Brain pericyte (primary cell): ENCODE measurements around the gene CCNE1.
"Not testable (repeated sequence)": the region's sequence is repeated elsewhere in the genome, so short reads cannot be mapped to it uniquely, and the experiment has no call there.

Source experiments
- DNase-seq: peaks from one replicate; pipeline ENCODE4 v3.0.0-alpha.2; 2012; ENCODE audit warnings: low read depth, low spot score

CCNE1 gene

GRCh38 chr19:29815231-29815630 is 3.4 kb downstream of the CCNE1 start:
- no peak for DNase-seq

GRCh38 chr19:29817316-29817715 is 5.5 kb downstream of the CCNE1 start:
- no peak for DNase-seq

GRCh38 chr19:29819300-29819699 is 7.5 kb downstream of the CCNE1 start:
- no peak for DNase-seq

GRCh38 chr19:29819986-29820385 is 8.2 kb downstream of the CCNE1 start:
- DNase-seq = no peak

GRCh38 chr19:29823581-29824330 is 12.0 kb downstream of the CCNE1 start:
- DNase-seq = no peak

GRCh38 chr19:29825263-29825662 is 13.5 kb downstream of the CCNE1 start:
- not testable (repeated sequence) for DNase-seq

GRCh38 chr19:29831041-29831548 is 19.3 kb downstream of the CCNE1 start:
- DNase-seq = no peak

GRCh38 chr19:29831686-29832085 is 19.9 kb downstream of the CCNE1 start:
- no peak for DNase-seq

GRCh38 chr19:29832801-29833200 is 21.0 kb downstream of the CCNE1 start:
- no peak for DNase-seq

GRCh38 chr19:29833614-29834261 is 21.9 kb downstream of the CCNE1 start:
- DNase-seq = no peak

GRCh38 chr19:29834991-29835846 is 23.4 kb downstream of the CCNE1 start:
- DNase-seq = no peak

- DNase-seq = no peak
These were observed 24.6 kb downstream of the CCNE1 start for GRCh38 chr19:29836409-29836825.

- DNase-seq = no peak
These were observed 25.7 kb downstream of the CCNE1 start for GRCh38 chr19:29837448-29837981.

- no peak for DNase-seq
These were observed 26.2 kb downstream of the CCNE1 start for GRCh38 chr19:29837996-29838395.

- no peak for DNase-seq
These were observed 28.5 kb downstream of the CCNE1 start for GRCh38 chr19:29840066-29840950.

- DNase-seq = no peak
These were observed 29.4 kb downstream of the CCNE1 start for GRCh38 chr19:29841209-29841558.

GRCh38 chr19:29841559-29842367 is 30.0 kb downstream of the CCNE1 start:
- no peak for DNase-seq

GRCh38 chr19:29842471-29843179 is 30.8 kb downstream of the CCNE1 start:
- no peak for DNase-seq
